Hepatocyte (in vitro differentiated cells): ENCODE measurements around the gene WDR41. TPM values are rescaled to one million over a fixed set of nuclear protein-coding genes. Genes with fewer than 3 reads are reported as not detected.
"Not testable (repeated sequence)": the region's sequence is repeated elsewhere in the genome, so short reads cannot be mapped to it uniquely, and the experiment has no call there.

Experiments used
- DNase-seq: peaks from one replicate; pipeline ENCODE4 v3.0.0-alpha.2; 2016; ENCODE audit warnings: low spot score
- H2AFZ ChIP-seq: fragments of 200-600 bp; sonication (generic); 2 replicates; pipeline ENCODE4 v1.6.0; 2016; ENCODE audit warnings: antibody characterized with exemption, mild to moderate bottlenecking
- H3K27ac ChIP-seq: fragments of 200-600 bp; sonication (generic); 2 replicates; pipeline ENCODE4 v1.5.1; 2016; ENCODE audit warnings: mild to moderate bottlenecking
- H3K27me3 ChIP-seq: fragments of 200-600 bp; sonication (generic); 2 replicates; pipeline ENCODE4 v1.6.1; 2016
- H3K36me3 ChIP-seq: fragments of 200-600 bp; sonication (generic); replicated peaks from 2 replicates; pipeline ENCODE4 v1.5.1; 2016; ENCODE audit warnings: low read depth; ENCODE audit not compliant: insufficient read depth
- H3K4me1 ChIP-seq: fragments of 200-600 bp; sonication (generic); 2 replicates; pipeline ENCODE4 v1.5.1; 2016; ENCODE audit warnings: mild to moderate bottlenecking, moderate library complexity; ENCODE audit not compliant: insufficient read depth
- H3K4me2 ChIP-seq: fragments of 200-600 bp; sonication (generic); 2 replicates; pipeline ENCODE4 v1.6.0; 2016
- H3K4me3 ChIP-seq: fragments of 200-600 bp; sonication (generic); 2 replicates; pipeline ENCODE4 v1.5.1; 2016; ENCODE audit warnings: mild to moderate bottlenecking
- H3K79me2 ChIP-seq: fragments of 200-600 bp; sonication (generic); 2 replicates; pipeline ENCODE4 v1.6.0; 2017; ENCODE audit warnings: mild to moderate bottlenecking
- H3K9me2 ChIP-seq: fragments of 200-600 bp; sonication (generic); replicated peaks from 2 replicates; pipeline ENCODE4 v1.6.0; 2017; ENCODE audit warnings: mild to moderate bottlenecking; ENCODE audit not compliant: insufficient read depth
- H3K9me3 ChIP-seq: fragments of 200-600 bp; sonication (generic); 2 replicates; pipeline ENCODE4 v1.5.1; 2016; ENCODE audit warnings: low read depth, mild to moderate bottlenecking
- H4K20me1 ChIP-seq: fragments of 200-600 bp; sonication (generic); 2 replicates; pipeline ENCODE4 v1.6.0; 2016; ENCODE audit warnings: mild to moderate bottlenecking; ENCODE audit not compliant: insufficient read depth, poor library complexity, severe bottlenecking
- CTCF ChIP-seq: fragments of 200-600 bp; sonication (generic); IDR thresholded peaks from 2 replicates; pipeline ENCODE4 v1.5.1; 2016; ENCODE audit warnings: antibody characterized with exemption, mild to moderate bottlenecking; ENCODE audit not compliant: poor library complexity
- EZH2 ChIP-seq: fragments of 200-600 bp; sonication (generic); IDR thresholded peaks from 2 replicates; pipeline ENCODE4 v1.6.1; 2016; ENCODE audit warnings: antibody characterized with exemption, mild to moderate bottlenecking, borderline replicate concordance
- EZH2phosphoT487 ChIP-seq: fragments of 200-600 bp; sonication (generic); IDR thresholded peaks from one replicate; pipeline ENCODE4 v1.6.1; 2018; ENCODE audit warnings: antibody characterized with exemption, mild to moderate bottlenecking, low read depth, moderate library complexity; ENCODE audit not compliant: unreplicated experiment, severe bottlenecking
- WGBS: methylation state at CpG from one replicate; pipeline ENCODE4 v1.1.6; 2016; ENCODE audit warnings: low lambda C conversion rate; ENCODE audit errors: missing lambda C conversion rate; 5-methylcytosine and 5-hydroxymethylcytosine counted together
- polyA plus RNA-seq: library from polyadenylated mRNA; unstranded; fragments of >200 nt; fragmentation: Nextera tagmentation; extraction: Ambion mirVana; gene quantifications from 2 replicates; pipeline ENCODE4 v1.2.1, GENCODE V29; 2016
- total RNA-seq: library from RNA; depleted of rRNA; stranded (reverse); fragments of >200 nt; gene quantifications from 2 replicates; pipeline ENCODE4 v1.2.3, GENCODE V29; 2014

The WDR41 gene
- total and polyA plus RNA-seq, 2 experiments from 2014 or later = 40.5 to 80.5 TPM

GRCh38 chr5:77499441-77499840, 7.3 kb upstream of the WDR41 start:
- H2AFZ ChIP-seq = no peak overlapping the region

GRCh38 chr5:77498952-77499351, 6.8 kb upstream of the WDR41 start:
- H3K9me3 ChIP-seq = no peaks in the 10 kb centered on the region
- H3K9me2 ChIP-seq = no peaks in the 10 kb centered on the region
- no peak overlapping the region for H3K4me2 ChIP-seq
- no peaks in the 10 kb centered on the region for H3K36me3 ChIP-seq
- H4K20me1 ChIP-seq = no peaks in the 10 kb centered on the region
- DNase-seq = no peak
- H3K4me1 ChIP-seq = no peaks in the 10 kb centered on the region
- H3K27me3 ChIP-seq = no peaks in the 10 kb centered on the region
- no peak overlapping the region for H3K4me3 ChIP-seq
- TF ChIP-seq EZH2phosphoT487 (no peak), EZH2 (no peak), CTCF (no peak)
- H3K27ac ChIP-seq = no peak overlapping the region
- no peaks in the 10 kb centered on the region for H3K79me2 ChIP-seq
- WGBS = 78% methylated on average over 2 of the region's 2 CpGs
- no peak overlapping the region for H2AFZ ChIP-seq

More at GRCh38 chr5:77499441-77499840, 7.3 kb upstream of the WDR41 start:
- no peak overlapping the region for H3K4me3 ChIP-seq
- no peaks in the 10 kb centered on the region for H3K4me1 ChIP-seq
- H3K36me3 ChIP-seq = no peaks in the 10 kb centered on the region
- TF ChIP-seq EZH2 = no peak
- no peak for TF ChIP-seq CTCF
- no peak for TF ChIP-seq EZH2phosphoT487
- H3K27ac ChIP-seq = no peak overlapping the region
- DNase-seq = no peak
- 64% methylated on average over 3 of the region's 3 CpGs for WGBS
- H3K9me2 ChIP-seq = no peaks in the 10 kb centered on the region
- no peak overlapping the region for H3K4me2 ChIP-seq
- no peaks in the 10 kb centered on the region for H3K79me2 ChIP-seq
- H4K20me1 ChIP-seq = no peaks in the 10 kb centered on the region
- H3K27me3 ChIP-seq = no peaks in the 10 kb centered on the region
- H3K9me3 ChIP-seq = no peaks in the 10 kb centered on the region

GRCh38 chr5:77494935-77495334, 2.8 kb upstream of the WDR41 start:
- Histone ChIP-seq H3K9me3 (no peaks in the 10 kb centered on the region), H3K4me3 (no peak overlapping the region), H4K20me1 (no peaks in the 10 kb centered on the region), H3K4me1 (no peaks in the 10 kb centered on the region), H2AFZ (no peak overlapping the region), H3K79me2 (peaks cover 10% of the 10 kb centered on the region), H3K4me2 (no peak overlapping the region), H3K27me3 (no peaks in the 10 kb centered on the region), H3K36me3 (no peaks in the 10 kb centered on the region), H3K9me2 (no peaks in the 10 kb centered on the region), H3K27ac (no peak overlapping the region)
- 96% methylated on average over 3 of the region's 3 CpGs for WGBS
- TF ChIP-seq CTCF (no peak), EZH2 (no peak), EZH2phosphoT487 (no peak)
- no peak for DNase-seq

GRCh38 chr5:77492653-77493000, 511 bp upstream of the WDR41 start:
- no peaks in the 10 kb centered on the region for H3K27me3 ChIP-seq
- H3K4me2 ChIP-seq = peak overlapping the region; percentile 78
- no peak overlapping the region for H3K27ac ChIP-seq
- H3K36me3 ChIP-seq = no peaks in the 10 kb centered on the region
- H3K9me3 ChIP-seq = no peaks in the 10 kb centered on the region
- H4K20me1 ChIP-seq = no peaks in the 10 kb centered on the region
- H3K9me2 ChIP-seq = no peaks in the 10 kb centered on the region
- peak overlapping the region; percentile 47 for H2AFZ ChIP-seq
- no peak overlapping the region for H3K4me3 ChIP-seq
- DNase-seq = no peak
- TF ChIP-seq EZH2phosphoT487 (no peak), EZH2 (no peak), CTCF (no peak)
- 28% methylated on average over 4 of the region's 4 CpGs for WGBS
- peaks cover 31% of the 10 kb centered on the region for H3K79me2 ChIP-seq
- H3K4me1 ChIP-seq = no peaks in the 10 kb centered on the region

GRCh38 chr5:77490741-77491344, 1.3 kb downstream of the WDR41 start:
- H3K27me3 ChIP-seq, H3K36me3 ChIP-seq, H4K20me1 ChIP-seq, H3K9me2 ChIP-seq, H3K4me1 ChIP-seq, H3K9me3 ChIP-seq: not testable (repeated sequence)
- 33% methylated on average over 11 of the region's 11 CpGs for WGBS
- Histone ChIP-seq H3K4me3 (peak overlapping the region; percentile 67), H3K79me2 (peaks cover 34% of the 10 kb centered on the region), H2AFZ (peak overlapping the region; percentile 95), H3K4me2 (peak overlapping the region; percentile 78), H3K27ac (peak overlapping the region; percentile 97)
- DNase-seq = peak; percentile 14
